HS-27A (cell line): ENCODE measurements around the gene IFITM10.

Experiments
- DNase-seq: peaks from one replicate; pipeline ENCODE4 v3.0.0-alpha.2; 2012; ENCODE audit warnings: low read depth, missing footprints

IFITM10 gene

GRCh38 chr11:1737080-1737757, 13.2 kb downstream of the IFITM10 start:
- DNase-seq, result no peak

- DNase-seq, result no peak
These were observed 13.9 kb downstream of the IFITM10 start for GRCh38 chr11:1736447-1736992.

GRCh38 chr11:1735271-1735670, 15.1 kb downstream of the IFITM10 start:
- no peak for DNase-seq

DNA sequence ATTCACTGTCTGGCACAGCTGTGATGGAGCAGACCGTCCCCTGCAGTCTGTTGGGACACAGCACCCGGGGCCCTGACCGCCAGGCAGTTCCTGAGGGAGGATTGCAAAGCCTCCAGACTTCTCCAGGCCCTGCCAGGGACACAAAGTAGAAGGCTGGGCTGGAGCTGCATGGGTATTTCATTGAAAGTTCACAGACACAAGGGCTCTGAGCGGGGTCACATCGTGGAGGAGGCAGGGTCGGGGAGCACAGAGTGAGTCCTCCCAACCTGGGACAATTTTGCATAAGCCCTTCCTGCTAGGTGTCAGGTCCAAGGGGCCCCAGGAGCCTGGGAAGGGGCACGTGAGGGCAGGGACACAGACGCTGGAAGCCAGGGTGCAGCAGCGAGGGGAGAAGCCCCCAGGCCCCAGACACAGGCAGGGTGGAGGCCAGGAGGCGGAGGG, 15.7 kb downstream of the IFITM10 start:
- DNase-seq, result no peak

DNA sequence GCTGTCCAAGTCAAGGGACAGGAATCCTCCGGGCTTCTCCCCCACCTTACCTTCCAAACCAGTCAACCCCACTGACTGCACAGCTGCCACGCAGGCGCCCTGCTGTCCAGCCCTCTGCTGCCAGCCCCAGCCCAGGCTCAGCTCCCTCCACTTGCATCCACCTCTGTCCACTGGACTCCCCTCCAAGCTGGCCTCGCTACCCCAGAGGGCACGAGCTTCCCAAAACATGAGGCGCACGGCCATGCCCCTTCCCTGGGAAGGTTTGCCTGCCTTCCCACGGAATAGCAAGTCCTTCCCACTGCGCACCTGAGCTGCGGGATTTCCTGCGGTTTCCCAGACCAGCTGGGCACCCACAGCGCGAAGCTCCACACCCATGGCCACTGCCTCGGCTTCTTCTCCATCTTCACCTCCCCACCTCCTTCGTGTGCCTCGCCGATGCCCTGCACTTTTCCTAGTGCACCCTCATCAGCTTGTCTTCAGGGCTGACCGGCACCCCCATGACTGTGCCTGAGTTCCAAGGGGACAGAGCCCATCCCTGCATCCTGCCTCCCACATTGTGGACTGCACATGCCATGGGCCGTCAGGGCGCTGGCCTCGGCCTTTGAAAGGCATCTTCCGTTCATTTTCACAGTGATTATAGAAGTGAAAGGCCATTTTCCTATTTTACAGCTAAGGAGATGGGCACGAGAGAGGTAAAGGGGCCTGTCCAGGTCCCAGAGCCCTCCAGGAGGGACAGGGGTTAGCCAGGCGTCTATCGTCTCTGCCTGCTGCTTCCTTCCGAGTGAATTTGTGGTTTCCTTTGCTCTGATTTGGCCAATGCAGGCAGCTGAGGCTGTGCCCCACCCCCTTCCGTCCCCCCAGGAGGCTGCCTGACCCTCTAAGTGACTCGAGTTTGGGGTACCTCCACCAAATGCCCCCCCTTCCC, 16.4 kb downstream of the IFITM10 start:
- DNase-seq, result no peak

DNA sequence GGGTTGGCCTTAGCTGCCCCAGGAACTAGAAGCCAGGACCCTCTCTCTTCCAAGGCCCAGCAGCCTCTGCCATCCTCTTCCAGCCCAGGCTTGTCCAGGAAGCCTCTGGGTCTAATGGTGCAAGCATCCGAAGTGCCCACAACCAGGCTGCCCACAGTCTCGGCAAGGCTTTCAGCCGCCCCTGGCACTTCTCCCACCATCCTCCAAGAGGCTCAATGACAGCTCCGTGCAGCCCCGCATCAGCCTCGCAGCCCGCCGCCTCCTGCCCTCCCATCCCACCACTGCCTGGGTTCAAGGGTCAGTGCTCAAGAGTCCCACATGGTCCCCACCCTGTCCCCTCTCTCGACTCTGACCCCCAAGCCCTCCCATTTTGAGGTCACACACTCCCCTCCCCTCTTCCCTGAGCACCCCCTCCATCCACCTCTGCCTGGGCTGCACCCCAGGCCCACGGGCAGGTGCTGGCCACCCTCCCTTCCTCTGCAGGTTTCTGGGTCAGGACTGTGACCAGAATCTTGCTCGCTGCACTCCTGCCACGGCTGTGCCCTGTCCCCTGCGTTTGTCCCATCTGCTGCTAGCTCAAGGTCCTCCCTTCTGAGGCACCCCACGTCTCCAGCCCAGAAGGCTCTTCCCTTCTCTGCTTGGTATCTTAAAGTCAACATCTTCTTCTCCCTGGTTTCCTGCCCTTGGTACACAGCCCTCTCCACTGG, 17.2 kb downstream of the IFITM10 start:
- no peak for DNase-seq

- no peak for DNase-seq
These were observed 17.9 kb downstream of the IFITM10 start for GRCh38 chr11:1732418-1733008.

DNA sequence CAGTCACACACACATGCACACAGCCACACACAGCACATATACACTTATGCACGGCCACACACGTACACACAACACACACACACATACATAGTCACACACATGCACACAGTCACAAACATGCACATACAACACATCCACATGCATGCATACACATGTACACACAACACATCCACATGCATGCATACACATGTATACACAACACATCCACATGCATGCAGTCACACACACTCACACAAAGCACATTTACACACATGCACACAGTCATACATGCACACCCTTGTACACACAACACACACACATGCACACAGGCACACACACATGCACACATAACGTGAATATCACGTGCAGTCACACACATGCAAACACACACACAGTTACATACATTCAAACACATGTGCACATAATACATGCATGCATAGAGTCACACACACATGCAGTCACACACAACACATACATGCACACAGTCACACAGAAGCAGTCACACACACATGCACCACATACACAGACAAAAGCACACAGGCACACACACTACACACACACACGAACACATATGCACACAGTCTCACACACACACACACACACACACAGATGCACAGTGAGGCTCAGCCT, 18.8 kb downstream of the IFITM10 start:
- DNase-seq, result no peak

DNA sequence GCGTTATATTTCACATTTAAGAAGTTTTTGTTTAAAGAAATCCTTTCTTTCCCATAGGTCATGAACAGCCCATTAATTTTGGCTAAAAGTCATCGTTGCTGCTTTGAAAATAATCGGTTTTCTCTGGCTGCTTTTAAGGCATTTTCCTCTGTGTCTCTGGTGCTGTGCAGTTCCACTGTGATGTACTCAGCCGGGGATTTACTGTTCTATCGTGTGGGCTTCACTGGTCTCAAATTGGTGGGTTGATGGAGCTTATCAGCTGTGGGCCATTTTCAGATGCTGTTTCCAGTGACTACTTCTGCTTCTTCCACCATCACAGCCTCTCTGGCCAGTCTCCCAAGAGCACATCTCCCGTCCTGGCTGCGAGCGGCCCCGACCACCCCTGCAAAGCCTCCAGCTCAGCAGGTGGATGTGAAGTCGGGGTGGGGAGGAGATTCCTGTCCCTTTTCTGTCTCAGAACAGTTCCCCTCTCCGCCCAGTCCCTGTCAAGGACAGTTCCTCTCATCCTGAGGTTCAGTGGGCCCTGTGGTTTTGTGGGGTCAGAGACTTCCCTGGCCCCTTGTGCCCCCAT, 20.3 kb downstream of the IFITM10 start:
- no peak for DNase-seq

- DNase-seq, result no peak
These were observed 20.7 kb downstream of the IFITM10 start for GRCh38 chr11:1729692-1730011.

- DNase-seq, result no peak
These were observed 21.3 kb downstream of the IFITM10 start for GRCh38 chr11:1728931-1729691.

DNA sequence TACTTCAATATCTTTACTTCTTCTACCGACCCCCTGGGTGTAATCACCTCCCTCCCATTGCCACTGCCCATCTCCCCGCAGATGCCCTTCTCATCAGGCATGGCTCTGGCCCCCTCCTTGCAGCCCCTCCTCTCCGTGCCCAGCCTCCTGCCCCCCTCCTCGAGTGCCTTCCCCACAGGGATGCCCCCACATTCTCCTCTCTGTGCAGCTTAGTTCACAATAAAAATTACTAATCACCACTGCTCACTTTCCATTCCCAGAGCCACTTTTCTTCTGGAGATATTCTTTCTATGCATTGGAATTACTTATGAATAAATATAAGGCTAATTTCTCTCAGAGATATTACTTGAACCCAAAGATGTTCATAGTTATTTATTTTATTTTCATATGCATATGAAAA, 22.1 kb downstream of the IFITM10 start:
- no peak for DNase-seq

DNA sequence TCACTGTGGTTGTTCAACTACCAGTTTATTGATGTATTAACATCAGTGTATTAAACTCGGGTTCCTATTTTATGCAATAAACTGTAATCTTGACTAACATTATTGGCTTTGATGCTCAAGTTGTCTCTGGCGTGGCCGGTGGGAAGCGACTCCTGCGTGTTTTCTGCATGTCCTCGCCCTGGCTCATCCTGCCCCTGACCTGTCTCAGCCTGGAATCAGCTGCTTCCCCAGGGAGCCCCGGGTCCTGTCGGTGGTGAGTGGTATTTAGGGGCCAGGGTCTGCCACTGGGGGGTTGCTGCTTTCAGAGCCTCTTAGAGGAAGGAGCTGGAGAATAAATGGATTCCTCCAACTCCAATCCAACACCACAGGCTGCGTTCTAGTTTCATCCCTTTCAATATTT, 22.5 kb downstream of the IFITM10 start:
- DNase-seq, result no peak

DNA sequence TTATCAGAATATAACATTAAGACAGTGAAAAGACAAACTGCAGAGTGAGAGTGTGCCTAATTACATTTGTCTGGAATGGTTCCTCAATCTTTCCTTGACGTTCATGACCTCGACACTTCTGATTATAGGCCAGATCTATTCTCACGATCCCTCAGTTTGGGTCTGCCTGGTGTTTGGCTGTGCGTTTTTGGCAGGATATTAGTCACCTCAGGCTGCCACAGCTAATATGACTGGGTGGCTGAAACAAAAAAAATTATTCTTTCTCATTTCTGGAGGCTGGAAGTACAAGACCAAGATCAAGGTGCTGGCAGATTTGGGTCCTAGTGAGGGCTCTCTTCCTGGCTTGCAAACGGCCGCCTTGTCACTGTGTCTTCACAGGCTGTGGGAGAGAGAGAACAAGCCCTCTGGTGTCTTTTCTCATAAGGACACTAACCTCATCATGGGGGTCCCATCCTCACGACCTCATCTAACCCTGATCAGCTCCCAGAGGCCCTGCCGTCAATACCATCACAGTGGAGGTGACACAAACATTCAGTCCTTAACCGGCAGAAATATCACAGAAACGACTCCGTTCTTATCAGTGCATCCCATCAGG, 23.2 kb downstream of the IFITM10 start:
- no peak for DNase-seq

DNA sequence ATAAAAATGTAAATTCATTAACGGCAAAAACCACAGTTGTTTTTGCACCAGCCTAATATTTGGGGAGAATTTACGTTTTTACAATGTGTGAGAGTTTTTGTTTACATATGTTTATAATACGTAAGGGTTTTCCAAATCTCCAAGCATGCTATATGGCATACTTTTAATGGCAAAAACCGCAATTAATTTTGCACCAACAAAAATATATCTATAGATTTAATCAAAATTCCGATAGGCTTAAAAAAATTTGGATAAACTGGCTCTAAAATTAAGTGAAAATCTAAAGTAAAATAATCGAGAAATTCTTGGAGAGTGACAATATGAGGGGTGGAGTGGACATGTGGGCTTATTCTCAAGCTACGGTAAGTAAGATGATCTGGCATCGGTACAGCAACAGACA, 30.6 kb downstream of the IFITM10 start:
- DNase-seq, result no peak

DNA sequence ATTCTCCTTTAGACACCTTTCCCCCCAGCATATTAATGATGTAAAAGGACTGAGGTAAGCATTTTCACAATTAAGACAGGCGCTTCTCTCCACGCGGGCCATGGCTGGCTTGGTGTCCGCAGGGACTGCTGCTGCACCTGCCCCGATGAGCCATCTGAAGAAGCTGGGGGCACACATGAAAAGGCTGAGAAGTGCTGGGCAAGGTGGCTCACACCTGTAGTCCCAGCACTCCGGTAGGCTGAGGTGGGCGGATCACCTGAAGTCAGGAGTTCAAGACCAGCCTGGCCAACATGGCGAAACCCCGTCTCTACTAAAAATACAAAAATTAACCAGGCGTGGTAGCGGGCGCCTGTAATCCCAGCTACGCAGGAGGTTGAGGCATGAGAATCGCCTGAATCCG, 32.1 kb downstream of the IFITM10 start:
- DNase-seq, result no peak

DNA sequence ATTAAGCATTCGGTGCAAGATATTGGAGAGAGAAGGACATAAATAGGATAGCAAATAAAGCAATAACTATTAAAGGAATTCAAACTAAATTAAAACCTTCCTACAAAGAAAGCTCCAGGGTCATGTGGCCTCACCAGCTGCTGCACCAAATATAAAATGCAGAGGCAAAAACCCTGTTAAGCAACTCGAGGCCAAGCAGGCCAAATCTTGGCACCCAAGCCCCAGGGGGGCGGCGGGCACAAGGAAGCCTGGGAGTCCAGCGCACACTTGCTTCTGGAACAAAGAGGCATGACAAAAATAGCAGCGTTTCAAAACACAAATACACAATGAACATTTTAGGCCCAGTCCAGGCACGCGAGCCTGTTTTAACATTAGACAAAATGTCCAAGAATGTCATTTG, 32.6 kb downstream of the IFITM10 start:
- no peak for DNase-seq

- no peak for DNase-seq
These were observed 35.2 kb downstream of the IFITM10 start for GRCh38 chr11:1714908-1715885.

- DNase-seq, result no peak
These were observed 41.7 kb downstream of the IFITM10 start for GRCh38 chr11:1708716-1709115.
